Measurements from ENCODE around the gene SMCO3. TPM values are rescaled to one million over a fixed set of nuclear protein-coding genes. Genes with fewer than 3 reads are reported as not detected.

Gene SMCO3
- total and polyA plus RNA-seq, 2 of the 8 experiments (the other 6 are each of a cell fraction or from before 2014, with no cell fraction given), result not detected

DNA sequence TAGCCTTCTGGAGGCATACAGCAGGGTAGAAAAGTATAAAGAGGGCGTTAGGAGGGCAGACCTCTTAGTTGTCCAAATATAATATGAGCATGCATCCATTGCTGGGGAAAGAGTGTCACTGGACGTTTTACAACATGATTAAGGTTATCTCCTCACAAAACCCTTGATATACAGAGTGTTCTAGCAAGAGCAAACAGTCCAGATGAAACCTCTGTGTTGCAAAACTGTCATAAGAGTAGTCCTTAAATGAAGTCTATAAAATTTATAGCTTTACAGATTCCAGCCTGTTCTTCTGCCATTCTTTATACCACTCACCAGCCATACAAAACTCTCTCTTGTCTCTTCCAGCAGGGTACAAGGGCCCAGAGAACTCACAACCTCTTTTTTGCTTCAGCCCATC is 32.4 kb downstream of the SMCO3 start:
- no peaks in the 10 kb centered on the region for H3K79me1 ChIP-seq (ENCODE audit: low read depth, low read length)
- H2BK5ac ChIP-seq (ENCODE audit: low read depth, low read length), result no peak overlapping the region
- no peak overlapping the region for H2BK12ac ChIP-seq (ENCODE audit: low read depth, low read length)
- no peak overlapping the region for H3K9ac ChIP-seq (replicated peaks in 1 of 4; ENCODE audit: extremely low read depth in 1 of 4, low read depth in 3 of 4, low read length in 3 of 4)
- DNase-seq (ENCODE audit: low read depth in 1 of 2, low spot score in 2 of 2) (no peak), FAIRE-seq (no peak)
- no peak overlapping the region for H3K14ac ChIP-seq (ENCODE audit: insufficient read length)
- H3K27ac ChIP-seq (ENCODE audit: low read depth, low read length), result no peak overlapping the region
- no peak overlapping the region for H3K56ac ChIP-seq (replicated peaks; ENCODE audit: insufficient read length, low read depth, low read length)
- no peak overlapping the region for H4K8ac ChIP-seq (ENCODE audit: extremely low read depth, insufficient read depth, low read length)
- no peak overlapping the region for H3K4me3 ChIP-seq (ENCODE audit: extremely low read depth in 1 of 4, insufficient read depth in 2 of 4, low read depth in 3 of 4, low read length in 4 of 4)
- H3K18ac ChIP-seq (ENCODE audit: extremely low read depth, low read length), result no peak overlapping the region
- no peaks in the 10 kb centered on the region for H3K23me2 ChIP-seq (ENCODE audit: low read depth, low read length)
- H3K9me3 ChIP-seq (ENCODE audit: insufficient read depth in 2 of 2, low read depth in 1 of 2, low read length in 1 of 2), result no peaks in the 10 kb centered on the region
- no peak overlapping the region for H3K23ac ChIP-seq (ENCODE audit: insufficient read length)
- no peak overlapping the region for H4K91ac ChIP-seq (replicated peaks; ENCODE audit: insufficient read length, low read length)
- H2BK20ac ChIP-seq (ENCODE audit: low read length), result no peak overlapping the region
- H4K20me1 ChIP-seq (replicated peaks in 1 of 2; ENCODE audit: control insufficient read depth in 1 of 2, insufficient read depth in 2 of 2, low read length in 2 of 2), result no peaks in the 10 kb centered on the region
- WGBS, 2 experiments (ENCODE audit: extremely low coverage in 1 of 2, insufficient coverage in 1 of 2, insufficient read length in 1 of 2, insufficient replicate concordance in 2 of 2, low coverage in 1 of 2, low lambda C conversion rate in 2 of 2, missing lambda C conversion rate in 1 of 2), result 75% methylated on average over 2 of the region's 2 CpGs; no CpG with 5 or more reads in 1 of the 2 experiments
- peaks cover 0 to 21% (median under 1%) of the 10 kb centered on the region in 4 experiments; a peak in 3 of 8 replicates for H3K36me3 ChIP-seq (ENCODE audit: control insufficient read depth in 2 of 4, insufficient read depth in 4 of 4, low read length in 3 of 4)
- CTCF ChIA-PET (ENCODE audit: partially characterized antibody), result interaction anchor here (0.6 to 3.4 kb wide), 9 partner anchors 8 to 614 kb away, joined by 3 to 12 read pairs (median 5); no protein-coding TSS in a partner anchor
- no peak overlapping the region for H3K4ac ChIP-seq (replicated peaks; ENCODE audit: insufficient read length, low read depth, low read length)
- no peaks in the 10 kb centered on the region for H3K27me3 ChIP-seq (replicated peaks in 1 of 4; ENCODE audit: control insufficient read depth in 3 of 4, extremely low read depth in 1 of 4, insufficient read depth in 3 of 4, low read length in 3 of 4)
- no peak overlapping the region for H2BK15ac ChIP-seq (ENCODE audit: low read length)
- H4K5ac ChIP-seq (ENCODE audit: insufficient read length, low read depth, low read length), result no peak overlapping the region
- H2AK5ac ChIP-seq (ENCODE audit: low read depth, low read length), result no peak overlapping the region
- no peak overlapping the region for H2BK120ac ChIP-seq (replicated peaks; ENCODE audit: low read depth, low read length)
- no peaks in the 10 kb centered on the region for H3K4me1 ChIP-seq (replicated peaks in 1 of 4; ENCODE audit: control insufficient read depth in 3 of 4, insufficient read depth in 4 of 4, low read length in 3 of 4)
- POLR2A ChIA-PET (ENCODE audit: partially characterized antibody), result interaction anchor here (0.7 to 9.9 kb wide), 5 partner anchors 10 to 79 kb away, joined by 3 to 136 read pairs (median 4); partner anchors contain the start of genes C12orf60 and WBP11
- no peak overlapping the region for H2AFZ ChIP-seq (ENCODE audit: low read length)
- no peaks in the 10 kb centered on the region for H3K79me2 ChIP-seq (ENCODE audit: control insufficient read depth in 1 of 2, insufficient read depth in 2 of 2, low read length in 2 of 2)
- H3K4me2 ChIP-seq (ENCODE audit: insufficient read depth in 1 of 2, low read depth in 2 of 2, low read length in 2 of 2), result no peak overlapping the region
- no peak for TF ChIP-seq RBBP5 (IDR thresholded peaks at IDR 0.05; ENCODE audit: borderline replicate concordance, low read depth, low read length)
- no peak for TF ChIP-seq KDM5A (IDR thresholded peaks at IDR 0.05; ENCODE audit: low read length)
- TF ChIP-seq TAF1 (IDR thresholded peaks at IDR 0.05; ENCODE audit: low read depth, low read length), result no peak
- no peak for TF ChIP-seq RXRA (IDR thresholded peaks at IDR 0.05; ENCODE audit: insufficient read depth, low read depth, low read length)
- no peak for TF ChIP-seq CTBP2 (IDR thresholded peaks at IDR 0.05; ENCODE audit: borderline replicate concordance, insufficient read depth, insufficient read length, low read length)
- TF ChIP-seq SIRT6 (IDR thresholded peaks at IDR 0.05; ENCODE audit: low read length), result no peak
- TF ChIP-seq SIX5 (IDR thresholded peaks at IDR 0.05; ENCODE audit: low read depth, low read length), result no peak
- TF ChIP-seq, protein P1, sequence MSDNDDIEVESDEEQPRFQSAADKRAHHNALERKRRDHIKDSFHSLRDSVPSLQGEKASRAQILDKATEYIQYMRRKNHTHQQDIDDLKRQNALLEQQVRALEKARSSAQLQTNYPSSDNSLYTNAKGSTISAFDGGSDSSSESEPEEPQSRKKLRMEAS (IDR thresholded peaks at IDR 0.05), result no peak
- TF ChIP-seq JUND (IDR thresholded peaks at IDR 0.05; ENCODE audit: low read length), result no peak
- no peak for TF ChIP-seq EGR1 (IDR thresholded peaks at IDR 0.05; ENCODE audit: borderline replicate concordance, low read depth, low read length)
- TF ChIP-seq, protein P2, sequence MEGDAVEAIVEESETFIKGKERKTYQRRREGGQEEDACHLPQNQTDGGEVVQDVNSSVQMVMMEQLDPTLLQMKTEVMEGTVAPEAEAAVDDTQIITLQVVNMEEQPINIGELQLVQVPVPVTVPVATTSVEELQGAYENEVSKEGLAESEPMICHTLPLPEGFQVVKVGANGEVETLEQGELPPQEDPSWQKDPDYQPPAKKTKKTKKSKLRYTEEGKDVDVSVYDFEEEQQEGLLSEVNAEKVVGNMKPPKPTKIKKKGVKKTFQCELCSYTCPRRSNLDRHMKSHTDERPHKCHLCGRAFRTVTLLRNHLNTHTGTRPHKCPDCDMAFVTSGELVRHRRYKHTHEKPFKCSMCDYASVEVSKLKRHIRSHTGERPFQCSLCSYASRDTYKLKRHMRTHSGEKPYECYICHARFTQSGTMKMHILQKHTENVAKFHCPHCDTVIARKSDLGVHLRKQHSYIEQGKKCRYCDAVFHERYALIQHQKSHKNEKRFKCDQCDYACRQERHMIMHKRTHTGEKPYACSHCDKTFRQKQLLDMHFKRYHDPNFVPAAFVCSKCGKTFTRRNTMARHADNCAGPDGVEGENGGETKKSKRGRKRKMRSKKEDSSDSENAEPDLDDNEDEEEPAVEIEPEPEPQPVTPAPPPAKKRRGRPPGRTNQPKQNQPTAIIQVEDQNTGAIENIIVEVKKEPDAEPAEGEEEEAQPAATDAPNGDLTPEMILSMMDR (IDR thresholded peaks at IDR 0.05; ENCODE audit: control extremely low read depth in 1 of 3, insufficient read depth in 1 of 3, low read depth in 1 of 3, low read length in 3 of 3), result no peak
- no peak for TF ChIP-seq CEBPB (IDR thresholded peaks at IDR 0.05; ENCODE audit: low read depth, low read length)
- TF ChIP-seq POLR2A (IDR thresholded peaks at IDR 0.05; ENCODE audit: control extremely low read depth in 1 of 2, low read depth in 2 of 2, low read length in 2 of 2), result no peak

Data from H1 (cell line).